HG02678 (cell line): Measurements from ENCODE around the gene SPPL2B.
A peak's percentile ranks its signal among the peaks of the same experiment; 100 is the strongest.
"Not testable (repeated sequence)": the region's sequence is repeated elsewhere in the genome, so short reads cannot be mapped to it uniquely, and the experiment has no call there.

Source experiments
- ATAC-seq: cut with Tn5 transposase; IDR thresholded peaks from one replicate; pipeline ENCODE4 v1.9.1; 2021; ENCODE audit warnings: mild to moderate bottlenecking, moderate library complexity; ENCODE audit not compliant: unreplicated experiment

SPPL2B gene

GRCh38 chr19:2328401-2329148 is at the start of gene SPPL2B, which contains the start of gene LSM7:
Gene SPPL2B (plus strand): TSS chr19:2328684. CDS start chr19:2328710, 26 bp downstream.
Gene LSM7 (minus strand): TSS chr19:2328586. CDS start chr19:2328566, 20 bp downstream.
- ATAC-seq, result peak; percentile 62

- no peak for ATAC-seq
Measured at GRCh38 chr19:2280633-2281264, 47.7 kb upstream of the SPPL2B start.

GRCh38 chr19:2281265-2282061 is 47.0 kb upstream of the SPPL2B start:
- ATAC-seq, result not testable (repeated sequence)

GRCh38 chr19:2282062-2282861 is 46.2 kb upstream of the SPPL2B start, which contains the start of gene PEAK3:
Gene PEAK3 (minus strand): TSS chr19:2282175. CDS start chr19:2280931, 1,244 bp downstream.
- no peak for ATAC-seq

GRCh38 chr19:2282862-2283237 is 45.6 kb upstream of the SPPL2B start:
- ATAC-seq, result no peak

GRCh38 chr19:2283835-2284507 is 44.5 kb upstream of the SPPL2B start:
- ATAC-seq, result no peak

GRCh38 chr19:2286402-2287140 is 41.9 kb upstream of the SPPL2B start:
- no peak for ATAC-seq

GRCh38 chr19:2287585-2288337 is 40.7 kb upstream of the SPPL2B start:
- no peak for ATAC-seq

GRCh38 chr19:2288338-2288817 is 40.1 kb upstream of the SPPL2B start:
- no peak for ATAC-seq

- ATAC-seq, result no peak
Measured at GRCh38 chr19:2288818-2289713, 39.4 kb upstream of the SPPL2B start.

- peak; percentile 37 for ATAC-seq
Measured at GRCh38 chr19:2289714-2290435, 38.6 kb upstream of the SPPL2B start.

GRCh38 chr19:2290441-2291184 is 37.9 kb upstream of the SPPL2B start:
- ATAC-seq, result no peak

GRCh38 chr19:2291185-2291751 is 37.2 kb upstream of the SPPL2B start:
- ATAC-seq, result no peak

- ATAC-seq, result no peak
Measured at GRCh38 chr19:2294687-2295335, 33.7 kb upstream of the SPPL2B start.

- ATAC-seq, result no peak
Measured at GRCh38 chr19:2296141-2296540, 32.3 kb upstream of the SPPL2B start.
